HG03135 (cell line): Measurements from ENCODE around the gene GET3.
"Not testable (repeated sequence)": the region's sequence is repeated elsewhere in the genome, so short reads cannot be mapped to it uniquely, and the experiment has no call there.

Experiments used
- ATAC-seq: cut with Tn5 transposase; IDR thresholded peaks from one replicate; pipeline ENCODE4 v1.9.1; 2021; ENCODE audit warnings: mild to moderate bottlenecking, moderate library complexity; ENCODE audit not compliant: unreplicated experiment

Gene GET3

GRCh38 chr19:12715102-12715501 lies 22.2 kb upstream of the GET3 start:
- ATAC-seq, result no peak

- no peak for ATAC-seq
Observed at GRCh38 chr19:12715929-12716328, 21.4 kb upstream of the GET3 start.

- no peak for ATAC-seq
Observed at GRCh38 chr19:12720296-12720695, 17.0 kb upstream of the GET3 start.

GRCh38 chr19:12720851-12721655 lies 16.2 kb upstream of the GET3 start:
- no peak for ATAC-seq

- ATAC-seq, result peak; percentile 20
Observed at GRCh38 chr19:12721656-12722565, 15.4 kb upstream of the GET3 start.

- peak; percentile 69 for ATAC-seq
Observed at GRCh38 chr19:12722566-12723380, 14.5 kb upstream of the GET3 start.

- no peak for ATAC-seq
Observed at GRCh38 chr19:12723381-12723640, 14.0 kb upstream of the GET3 start.

GRCh38 chr19:12723641-12724426 lies 13.5 kb upstream of the GET3 start, which contains the start of gene TNPO2:
TNPO2 (minus strand) TSS chr19:12723932; CDS start chr19:12720977, 2,955 bp downstream.
- no peak for ATAC-seq

- not testable (repeated sequence) for ATAC-seq
Observed at GRCh38 chr19:12725612-12726011, 11.7 kb upstream of the GET3 start.

- no peak for ATAC-seq
Observed at GRCh38 chr19:12726988-12727316, 10.3 kb upstream of the GET3 start.

- ATAC-seq, result no peak
Observed at GRCh38 chr19:12727745-12728433, 9.4 kb upstream of the GET3 start.

GRCh38 chr19:12730064-12730463 lies 7.2 kb upstream of the GET3 start:
- no peak for ATAC-seq

- ATAC-seq, result no peak
Observed at GRCh38 chr19:12731337-12731736, 6.0 kb upstream of the GET3 start.

- ATAC-seq, result no peak
Observed at GRCh38 chr19:12733369-12734214, 3.7 kb upstream of the GET3 start.

- ATAC-seq, result no peak
Observed at GRCh38 chr19:12737835-12738351, 596 bp downstream of the GET3 start.

- ATAC-seq, result no peak
Observed at GRCh38 chr19:12745166-12745897, 8.0 kb downstream of the GET3 start.

- ATAC-seq, result no peak
Observed at GRCh38 chr19:12748489-12748888, 11.2 kb downstream of the GET3 start.

- no peak for ATAC-seq
Observed at GRCh38 chr19:12749938-12750521, 12.7 kb downstream of the GET3 start.
